NCI-H1694 (cell line): ENCODE measurements around the gene ADAMTS12.

ENCODE experiments used
- DNase-seq: peaks from one replicate; lab custom pipeline; 2025; lab: John Stamatoyannopoulos, UW

ADAMTS12 gene

DNA sequence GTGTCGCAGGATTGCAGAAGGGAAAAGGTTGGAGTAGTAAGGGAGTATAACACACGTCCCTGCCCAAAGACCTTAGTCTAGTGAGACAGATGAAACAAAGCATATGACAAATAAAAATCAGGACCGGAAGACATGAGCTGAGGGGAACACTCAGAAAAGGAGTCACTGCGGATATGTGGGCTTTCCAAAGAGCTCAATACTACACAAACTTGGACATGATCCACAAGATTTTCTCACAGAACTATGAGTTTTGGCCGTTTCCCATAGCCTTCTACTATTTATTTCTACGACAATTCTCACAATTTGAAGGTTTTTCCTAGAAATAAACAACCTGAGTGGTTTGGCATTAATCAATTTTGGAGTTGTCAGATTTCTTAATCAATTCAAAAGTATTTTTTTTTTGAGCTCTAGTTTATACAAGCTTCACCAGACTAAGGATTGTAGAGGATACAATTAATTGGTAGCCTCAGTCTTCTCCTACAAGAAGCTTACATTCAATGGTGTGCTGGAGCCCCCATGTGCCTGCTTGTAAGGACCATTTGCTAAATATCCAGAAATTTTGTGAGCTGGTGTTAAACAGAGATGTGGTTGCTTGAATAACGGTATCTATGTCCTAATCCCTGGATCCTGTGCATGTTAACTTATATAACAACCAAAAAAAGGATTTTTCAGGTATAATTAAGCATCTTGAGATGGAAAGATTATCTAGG lies 91.4 kb downstream of the ADAMTS12 start:
- DNase-seq: no peak

DNA sequence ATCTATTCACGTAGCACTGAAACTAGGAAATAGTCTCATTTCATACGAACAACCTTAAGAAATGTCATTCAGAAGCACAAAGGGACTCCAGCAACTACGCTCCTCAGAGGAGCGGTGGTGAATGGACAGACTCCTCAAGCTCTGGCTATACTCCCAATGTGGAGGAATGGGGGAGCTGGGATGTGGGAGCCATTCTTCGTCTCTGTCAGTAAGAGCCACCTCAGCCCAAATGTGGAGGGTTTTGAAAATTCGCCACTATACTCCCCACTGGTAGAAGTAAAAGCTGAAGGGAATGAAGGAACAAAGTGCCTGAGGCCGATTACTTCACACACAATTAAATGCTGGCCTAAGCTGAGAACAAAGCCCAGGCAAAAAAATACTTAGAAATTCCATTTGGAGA lies 96.3 kb downstream of the ADAMTS12 start:
- no peak for DNase-seq

DNA sequence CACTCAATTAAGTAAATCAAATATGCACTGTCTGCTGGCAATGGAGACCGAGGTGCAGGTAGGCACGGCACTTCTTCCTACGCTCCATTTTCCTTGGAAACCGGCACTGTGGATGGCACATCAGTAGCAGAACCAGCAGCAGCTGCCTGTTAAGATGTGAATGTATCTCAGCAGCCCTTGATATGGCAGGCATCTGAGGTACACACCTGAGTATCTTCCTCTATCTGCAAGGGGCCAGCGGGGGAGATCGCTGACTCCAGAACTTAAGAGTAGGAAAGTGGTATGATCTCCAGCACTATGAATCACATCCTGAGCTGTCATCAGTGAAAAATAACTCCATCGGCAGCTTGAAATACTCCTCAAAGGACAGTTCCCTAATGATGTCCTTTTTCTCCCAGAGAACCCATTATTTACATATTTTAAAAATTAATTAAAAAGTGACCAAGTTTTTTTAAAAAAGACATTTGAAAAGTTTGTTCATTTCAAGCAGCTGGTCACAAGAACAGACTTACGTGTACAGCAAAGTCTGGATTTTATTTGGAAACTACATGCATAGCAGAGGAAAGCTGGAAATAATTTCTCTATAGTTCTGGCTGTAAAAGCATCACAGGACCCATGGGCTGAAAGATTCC lies 97.1 kb downstream of the ADAMTS12 start:
- DNase-seq: no peak

DNA sequence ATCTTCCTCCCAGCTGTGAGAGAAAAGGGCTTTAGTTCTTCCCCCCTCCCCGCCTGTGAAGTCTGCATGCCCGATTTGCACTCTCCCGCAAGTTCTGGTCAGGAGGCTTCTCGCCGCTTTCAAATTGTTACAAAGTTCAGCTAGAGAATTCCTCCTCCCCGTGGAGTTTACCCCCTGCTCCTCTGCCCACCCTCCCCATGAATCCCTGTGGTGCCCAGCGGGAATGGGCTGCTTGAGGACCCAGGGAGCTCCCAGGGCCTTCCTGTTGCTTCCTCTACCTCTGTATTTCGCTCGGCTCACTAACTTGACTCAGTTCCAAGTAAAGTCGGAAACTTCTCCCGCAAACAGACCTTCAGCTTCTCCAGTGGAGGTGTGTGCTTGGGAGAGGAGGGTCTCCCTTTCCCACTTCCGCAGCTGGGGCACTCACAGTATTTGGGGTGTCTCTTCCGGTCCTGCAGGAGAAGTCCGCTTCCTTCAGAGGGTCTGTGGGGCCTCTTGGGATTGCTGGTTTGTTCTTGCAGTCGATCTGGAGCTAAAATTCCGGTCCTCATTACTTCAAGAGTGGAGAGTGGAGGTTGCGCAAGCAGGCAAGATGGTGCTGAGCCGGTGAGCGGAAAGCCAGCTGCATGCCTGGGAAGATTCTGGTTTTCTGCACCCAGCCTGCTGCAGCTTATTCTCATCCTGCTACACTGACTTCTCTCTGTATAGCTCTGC lies 97.8 kb downstream of the ADAMTS12 start:
- no peak for DNase-seq

DNA sequence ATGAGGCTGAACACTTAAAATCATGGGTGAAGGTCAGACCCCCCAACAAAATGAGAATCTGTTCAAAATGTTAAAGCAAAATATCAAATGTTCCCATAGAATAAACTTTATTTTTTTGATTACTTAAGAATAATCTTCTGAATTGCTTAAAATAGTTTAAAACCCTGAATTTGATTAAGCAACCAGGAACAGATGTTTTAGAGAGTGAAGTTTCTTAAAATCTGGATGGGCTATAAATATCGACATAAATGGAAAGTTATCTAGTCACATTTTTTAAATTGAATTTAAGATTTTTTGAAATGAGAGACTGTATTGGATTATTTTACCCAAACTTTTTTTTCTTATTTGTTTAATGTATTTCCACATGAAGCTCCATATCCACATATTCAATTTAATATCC lies 98.5 kb downstream of the ADAMTS12 start:
- DNase-seq: no peak

DNA sequence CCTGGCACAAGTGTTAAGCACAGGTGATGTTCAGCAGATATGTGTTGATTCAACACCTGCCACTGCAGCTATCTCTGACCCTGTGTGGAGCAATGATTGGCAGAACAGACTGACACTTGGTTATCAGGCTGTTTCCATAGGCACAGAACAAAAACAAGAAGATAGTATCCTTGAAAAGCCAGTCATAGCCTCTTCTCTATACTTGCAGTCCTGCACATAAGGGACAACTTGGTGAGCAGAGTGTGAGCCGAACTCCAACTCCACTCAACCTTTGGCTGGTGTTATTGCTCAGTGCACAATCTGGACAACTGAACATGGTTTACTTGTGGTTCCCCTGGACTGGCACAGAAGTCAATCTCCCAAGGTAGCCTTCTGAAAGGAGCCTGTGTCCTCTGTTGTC lies 99.2 kb downstream of the ADAMTS12 start:
- DNase-seq: no peak

DNA sequence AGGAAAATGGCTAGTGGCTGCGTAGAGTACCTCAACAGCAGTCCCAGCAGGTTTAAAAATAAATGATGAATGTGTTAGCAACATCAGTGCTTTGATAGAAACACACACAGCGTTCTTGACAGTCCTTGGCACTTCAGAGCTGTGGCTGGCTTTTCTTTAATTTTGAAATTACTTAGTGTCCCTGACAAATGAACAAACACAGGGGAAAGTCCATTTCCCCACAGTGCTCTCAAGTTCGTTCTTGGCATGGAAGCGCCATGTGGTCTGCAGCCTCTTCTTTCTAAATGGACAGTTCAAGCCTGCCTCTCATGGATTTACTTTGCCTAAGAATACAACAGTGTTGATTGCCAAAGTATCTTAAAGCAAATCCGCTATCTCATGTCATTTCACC lies 102.2 kb downstream of the ADAMTS12 start:
- DNase-seq: no peak

DNA sequence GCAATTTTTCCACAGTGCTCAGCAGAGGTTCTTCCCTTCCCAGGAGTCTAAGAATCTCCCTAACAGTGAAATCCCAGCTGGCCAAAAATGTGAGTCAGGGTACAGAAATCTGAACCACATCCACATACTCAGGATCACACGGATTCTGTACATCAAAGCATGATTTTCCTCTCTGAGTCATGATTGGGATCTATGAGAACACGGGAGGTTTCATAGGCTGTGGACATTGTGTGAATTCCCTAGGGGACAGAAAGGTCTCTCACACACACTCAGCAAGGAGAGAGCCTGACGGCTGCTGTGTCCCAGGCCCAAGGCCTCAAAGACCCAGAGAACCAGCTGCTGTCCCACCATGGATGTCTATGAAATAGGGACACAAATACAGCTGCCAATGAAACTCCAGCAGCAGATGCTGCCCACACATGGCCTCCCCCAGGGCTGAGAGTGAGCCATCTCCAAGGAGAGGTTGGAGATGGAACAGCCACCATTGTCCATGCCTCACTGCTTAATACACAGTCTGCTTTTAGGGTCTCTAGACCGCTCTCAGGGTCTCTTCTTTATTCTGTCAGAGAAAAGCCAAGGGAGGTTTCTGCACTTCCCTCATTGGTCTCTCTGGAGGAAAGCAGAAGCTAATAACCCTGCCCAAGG lies 102.7 kb downstream of the ADAMTS12 start:
- no peak for DNase-seq

DNA sequence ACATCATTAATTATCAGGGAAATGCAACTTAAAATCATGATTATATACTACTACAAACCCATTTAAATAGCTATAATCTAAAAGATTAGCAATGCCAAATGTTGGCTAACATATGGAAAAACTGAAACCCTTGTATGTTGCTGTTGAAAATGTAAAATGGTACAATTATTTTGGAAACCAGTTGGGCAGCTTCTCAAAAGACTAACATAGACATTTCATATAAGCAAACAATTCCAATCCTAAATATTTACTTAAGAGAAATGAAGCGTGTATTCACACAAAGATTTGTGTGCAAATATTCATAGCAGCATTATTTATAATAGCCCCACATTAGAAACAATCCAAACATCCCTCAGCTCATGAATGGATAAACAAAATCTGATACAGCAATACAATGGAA lies 106.2 kb downstream of the ADAMTS12 start:
- no peak for DNase-seq

DNA sequence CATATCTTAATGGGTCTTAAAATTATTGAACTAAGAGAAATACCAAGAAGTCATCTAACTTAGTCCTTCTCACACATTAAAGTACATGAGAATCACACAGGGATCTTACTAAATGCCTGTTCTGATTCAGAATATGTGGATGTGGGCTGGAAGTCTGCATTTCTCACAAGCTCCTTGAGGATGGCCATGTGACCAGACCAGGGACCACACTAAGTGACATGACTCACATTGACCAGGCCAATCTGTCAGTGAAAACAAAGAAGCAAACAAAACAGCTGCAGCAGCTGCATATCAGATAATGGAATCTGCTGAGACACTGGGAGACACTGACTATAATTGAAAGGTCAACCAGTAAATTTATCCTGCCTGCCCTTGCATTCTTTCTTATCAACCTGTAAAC lies 110.5 kb downstream of the ADAMTS12 start:
- no peak for DNase-seq

DNA sequence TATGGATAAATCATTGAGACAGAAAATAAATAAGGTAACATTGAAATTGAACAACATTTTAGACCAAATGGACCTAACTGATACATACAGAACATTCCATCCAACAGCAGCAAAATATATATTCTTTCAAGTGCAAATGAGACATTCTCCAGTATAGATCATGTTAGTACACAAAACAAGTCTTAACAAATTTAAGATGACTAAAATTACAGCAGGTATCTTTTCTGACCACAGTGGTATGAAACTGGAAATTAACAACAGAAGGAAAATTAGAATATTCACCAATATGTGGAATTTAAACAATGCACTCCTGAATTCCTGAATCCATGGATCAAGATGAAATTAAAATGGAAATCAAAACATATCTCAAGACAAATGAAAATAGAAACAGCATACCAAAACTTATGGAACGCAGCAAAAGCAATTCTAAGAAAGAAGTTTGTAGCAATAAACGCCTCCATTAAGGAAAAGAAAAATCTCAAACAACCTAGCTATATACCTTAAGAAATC lies 115.6 kb downstream of the ADAMTS12 start:
- no peak for DNase-seq

DNA sequence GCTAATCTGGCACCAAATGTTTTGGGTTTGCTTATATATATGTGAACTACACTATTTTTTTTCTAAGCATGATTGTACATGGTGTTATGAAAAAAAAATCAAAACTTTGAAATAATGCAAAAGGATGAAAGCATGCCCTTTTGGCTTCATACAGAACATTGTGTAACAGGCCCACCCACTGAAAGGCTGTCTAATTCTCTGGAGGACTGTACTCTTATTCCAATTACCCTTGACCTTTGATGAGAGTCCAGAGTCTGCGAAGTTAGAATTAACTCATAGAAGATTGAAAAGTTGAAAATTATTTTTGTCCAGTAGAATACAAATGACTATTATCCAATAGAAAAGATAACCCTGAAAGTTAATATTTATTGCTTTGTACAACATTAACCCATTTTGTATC lies 117.4 kb downstream of the ADAMTS12 start:
- DNase-seq: no peak

DNA sequence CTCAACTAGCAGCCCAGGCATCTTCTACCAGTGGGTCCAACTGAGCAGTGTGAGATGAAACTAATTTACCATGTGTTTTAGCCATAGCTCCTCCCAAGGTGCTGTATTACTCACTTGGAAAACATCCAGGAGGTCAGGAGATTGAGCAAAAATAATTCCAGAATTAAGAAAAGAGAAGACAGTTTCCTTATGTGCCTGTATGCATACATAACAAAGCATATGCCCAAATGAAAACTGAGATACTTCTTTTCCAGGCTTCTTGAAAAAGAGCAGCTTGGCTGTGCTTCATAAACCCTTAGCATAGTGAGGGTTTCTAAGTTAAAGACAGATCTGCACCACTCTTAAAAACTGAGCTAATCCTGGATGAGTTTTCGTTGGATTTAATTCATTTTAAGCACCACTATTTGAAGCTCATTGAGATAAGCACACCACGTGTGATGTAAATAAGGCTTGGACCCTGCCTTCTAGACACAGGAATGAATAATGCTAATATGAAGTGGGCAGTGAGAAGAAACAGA lies 119.4 kb downstream of the ADAMTS12 start:
- DNase-seq: no peak

DNA sequence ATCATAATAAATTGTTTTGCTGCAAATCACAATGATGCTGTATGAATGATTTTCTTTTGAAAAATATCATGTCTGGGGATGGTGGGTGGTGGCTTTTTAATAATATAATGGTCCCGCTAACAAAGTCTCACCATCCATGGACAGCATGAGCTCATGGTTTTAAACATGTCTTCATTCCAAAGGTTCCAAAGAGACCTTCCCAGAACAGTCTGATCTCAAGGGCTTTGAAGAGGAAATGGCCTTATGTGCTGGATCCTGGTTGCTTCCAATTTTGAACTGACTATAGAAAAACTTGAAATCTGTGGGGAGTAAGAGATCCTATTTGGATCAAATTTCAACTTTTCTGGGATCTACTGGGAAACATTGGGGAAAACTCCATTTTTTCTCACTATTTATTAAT lies 121.8 kb downstream of the ADAMTS12 start:
- no peak for DNase-seq

DNA sequence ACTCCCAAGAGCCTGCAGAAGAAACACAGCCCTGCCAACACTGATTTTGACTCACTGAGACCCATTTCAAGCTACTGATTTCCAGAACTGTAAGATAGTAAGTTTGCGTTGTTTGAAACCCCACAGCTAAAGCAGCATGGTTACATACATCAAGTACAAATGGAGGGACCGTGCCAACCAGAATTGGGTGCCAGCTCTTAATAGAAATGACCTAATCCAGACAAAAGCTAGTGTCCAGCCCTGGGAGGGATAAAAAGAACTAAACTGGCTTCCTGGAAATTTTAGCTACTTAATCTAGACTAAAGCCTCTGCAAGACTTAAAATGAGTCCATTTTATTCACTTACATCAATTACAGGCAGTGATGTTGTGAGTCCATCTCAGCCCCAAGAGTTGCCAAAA lies 122.6 kb downstream of the ADAMTS12 start:
- no peak for DNase-seq

DNA sequence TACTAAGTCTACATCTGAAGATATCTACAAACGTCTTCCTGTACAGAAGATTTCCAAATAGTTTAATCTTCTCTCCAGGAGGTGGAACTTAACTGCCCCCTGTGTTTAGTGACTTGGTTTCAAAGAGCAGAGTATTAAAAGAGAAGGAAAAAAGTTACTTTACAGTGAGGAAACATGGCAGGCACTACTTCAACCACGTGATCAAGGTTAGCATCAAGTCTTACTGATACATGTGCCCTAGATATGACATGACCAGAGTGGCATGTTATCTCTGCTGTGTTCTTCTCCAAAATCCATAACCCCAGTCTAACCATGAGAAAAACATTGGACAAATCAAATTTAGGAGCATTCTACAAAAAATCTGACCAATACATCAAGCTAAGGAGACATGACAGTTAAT lies 125.8 kb downstream of the ADAMTS12 start:
- no peak for DNase-seq

DNA sequence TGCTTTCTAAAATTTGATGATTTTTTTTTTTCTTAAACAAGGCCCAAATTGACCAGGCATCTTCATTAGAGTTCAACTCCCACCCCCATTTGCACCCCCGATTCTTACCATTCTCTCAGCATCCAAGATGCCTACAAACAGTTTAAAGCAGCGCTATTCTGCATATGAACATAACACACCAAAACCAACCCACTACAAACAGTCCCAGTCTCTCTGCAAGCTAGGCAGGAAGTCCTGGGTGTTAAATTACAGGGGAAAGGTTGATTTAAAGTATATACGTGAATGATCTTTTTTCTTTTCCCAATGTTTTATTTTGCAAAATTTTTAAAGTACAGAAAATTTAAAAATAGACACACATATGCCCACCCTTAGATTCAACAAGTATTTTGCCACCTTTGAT lies 127.0 kb downstream of the ADAMTS12 start:
- DNase-seq: no peak

DNA sequence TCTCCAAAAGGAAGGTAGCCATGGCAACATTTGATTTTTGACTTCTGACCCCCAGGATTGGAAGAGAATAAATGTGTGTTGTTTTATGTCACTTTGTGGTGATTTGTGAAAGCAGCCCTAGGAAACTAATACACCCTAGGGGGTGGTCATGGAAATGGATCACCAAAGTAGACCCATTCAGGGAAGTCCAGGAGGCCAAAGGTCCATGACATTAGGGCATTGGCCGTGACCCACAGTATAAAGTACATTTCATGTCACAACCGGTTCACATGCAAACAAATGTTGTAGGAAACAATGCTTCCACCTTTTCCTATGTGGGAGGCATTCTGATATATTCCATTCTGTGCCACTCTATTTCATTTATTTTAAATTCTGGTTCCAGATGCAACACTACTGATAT lies 128.4 kb downstream of the ADAMTS12 start:
- no peak for DNase-seq

DNA sequence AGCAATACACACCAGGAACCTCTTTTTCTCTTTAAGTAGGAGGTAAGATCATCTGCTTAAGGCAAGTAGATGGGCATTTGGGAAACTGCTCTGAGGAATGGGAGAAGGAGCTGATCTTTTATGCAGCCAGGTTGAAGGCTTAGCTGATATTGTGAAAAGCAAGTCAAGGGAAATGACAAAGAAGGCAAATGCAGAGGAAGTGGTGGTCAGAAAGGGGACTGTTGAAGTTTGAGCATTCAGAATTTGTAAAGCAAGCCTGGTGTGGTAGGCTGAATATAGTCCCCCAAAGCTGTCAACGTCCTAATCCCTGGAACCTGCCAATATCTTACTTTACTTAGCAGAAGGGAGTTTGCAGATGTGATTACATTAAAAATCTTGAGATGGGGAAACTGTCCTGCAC lies 128.9 kb downstream of the ADAMTS12 start:
- DNase-seq: no peak

DNA sequence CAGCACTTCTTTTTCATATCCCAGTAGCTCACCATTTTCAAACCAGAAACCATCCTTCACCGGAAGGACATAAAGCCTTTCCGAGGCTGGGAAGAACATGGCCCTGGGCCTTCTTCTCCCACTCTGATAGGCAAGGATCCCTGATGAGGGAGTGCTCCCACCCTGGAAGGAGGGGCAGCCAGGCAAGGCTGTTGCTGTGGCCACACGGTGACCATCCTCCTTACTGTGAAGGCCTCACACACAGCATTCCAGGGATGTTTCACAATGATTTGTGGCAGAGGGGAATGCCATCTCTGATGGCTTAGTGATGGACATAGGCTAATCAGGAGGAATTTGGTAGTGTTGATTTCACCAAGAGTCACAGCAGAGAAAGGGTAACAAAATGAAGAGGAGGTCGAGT lies 130.7 kb downstream of the ADAMTS12 start:
- no peak for DNase-seq

DNA sequence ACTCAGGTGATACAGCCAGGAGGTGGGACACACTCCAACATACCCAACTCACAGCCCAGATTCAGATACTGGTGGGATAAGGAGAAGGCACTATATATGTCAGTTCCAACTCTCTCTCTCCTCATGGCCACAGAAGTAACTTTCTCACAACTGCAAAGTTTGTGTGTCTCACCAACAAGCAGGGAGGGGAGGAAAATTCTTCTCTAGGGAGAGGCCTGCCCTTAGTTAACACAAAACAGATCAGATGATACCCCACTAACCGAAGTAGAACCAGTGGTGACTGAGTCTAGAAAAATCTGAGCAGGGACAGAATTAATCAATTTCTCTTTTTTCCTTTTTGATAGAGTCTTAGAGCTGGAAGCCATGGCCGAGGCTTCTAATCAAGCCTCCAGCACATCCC lies 133.1 kb downstream of the ADAMTS12 start:
- no peak for DNase-seq

DNA sequence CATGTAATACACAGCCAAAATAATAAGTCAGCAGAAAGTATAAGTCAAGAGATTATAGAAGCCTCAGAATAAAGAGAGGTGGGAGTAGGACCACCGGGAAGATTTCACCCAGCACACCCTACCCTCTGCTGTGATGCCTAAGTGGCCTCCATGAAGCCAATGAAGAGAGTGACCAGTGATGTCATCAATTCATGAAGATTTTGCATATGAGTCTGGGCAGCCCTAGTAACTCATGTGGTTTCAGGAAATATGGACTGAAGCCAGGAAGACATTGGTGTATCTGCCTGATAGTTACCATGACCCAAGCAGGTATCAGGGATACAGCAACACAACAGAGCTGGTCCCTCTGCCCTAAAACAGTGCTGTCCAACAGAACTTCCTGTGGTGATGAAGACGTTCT lies 135.3 kb downstream of the ADAMTS12 start:
- no peak for DNase-seq

DNA sequence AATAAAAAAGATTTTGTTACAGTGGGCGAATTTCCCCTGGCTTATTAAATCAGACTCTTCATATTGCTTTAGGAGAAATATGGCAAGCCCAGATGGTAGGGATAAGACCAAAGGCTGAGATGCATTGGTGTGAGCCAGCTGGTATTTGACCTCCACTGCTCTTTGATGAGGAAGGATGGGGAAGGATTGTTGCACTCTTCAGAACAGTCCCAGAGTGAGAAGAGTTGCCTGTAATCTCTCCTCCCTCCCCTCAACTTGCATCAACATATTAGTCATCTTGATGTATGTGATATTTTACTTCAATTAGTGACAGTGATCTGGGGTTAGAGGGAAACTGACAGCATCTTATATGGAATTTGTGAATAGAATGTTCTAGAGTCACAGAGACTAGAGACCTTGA lies 136.6 kb downstream of the ADAMTS12 start:
- no peak for DNase-seq
